Activated CD4-positive, alpha-beta T cell treated with anti-CD3 and anti-CD28 coated beads, Interleukin-2, amount 10 ng/mL, durations not matched to agents 7 days and 5 days (primary cell): ENCODE measurements around the gene CEACAM6. TPM values are rescaled to one million over a fixed set of nuclear protein-coding genes. Genes with fewer than 3 reads are reported as not detected.
"Not testable (repeated sequence)": the region's sequence is repeated elsewhere in the genome, so short reads cannot be mapped to it uniquely, and the experiment has no call there.

Source experiments
- CTCF ChIA-PET: fragments of 350-600 bp; sonication (Branson Sonifier 250); formaldehyde crosslinking; loops from one replicate; lab custom pipeline; 2021; ENCODE audit warnings: antibody characterized with exemption; lab: Charles Lee
- POLR2A ChIA-PET: fragments of 350-600 bp; sonication (Branson Sonifier 250); formaldehyde crosslinking; loops from one replicate; lab custom pipeline; 2021; ENCODE audit warnings: antibody characterized with exemption; lab: Charles Lee
- DNase-seq: peaks from one replicate; pipeline ENCODE4 v3.0.0-alpha.2; 2020
- H3K27ac Mint-ChIP-seq: one replicate; pipeline ENCODE4 v1.8.0; 2021; ENCODE audit warnings: mild to moderate bottlenecking, moderate library complexity, mixed read lengths
- H3K27me3 Mint-ChIP-seq: one replicate; pipeline ENCODE4 v1.8.0; 2021; ENCODE audit warnings: mixed read lengths
- H3K36me3 Mint-ChIP-seq: one replicate; pipeline ENCODE4 v1.8.0; 2021; ENCODE audit warnings: low read depth, mixed read lengths
- H3K4me1 Mint-ChIP-seq: one replicate; pipeline ENCODE4 v1.8.0; 2021; ENCODE audit warnings: mixed read lengths
- H3K4me3 Mint-ChIP-seq: one replicate; pipeline ENCODE4 v1.8.0; 2021; ENCODE audit warnings: mild to moderate bottlenecking, moderate library complexity, mixed read lengths
- H3K9me3 Mint-ChIP-seq: one replicate; pipeline ENCODE4 v1.8.0; 2021; ENCODE audit warnings: mixed read lengths
- total RNA-seq, 2 experiments: library from RNA; stranded (reverse); gene quantifications; one replicate each; pipeline ENCODE4 v1.2.3, GENCODE V29; 2021

The CEACAM6 gene
- total RNA-seq, 2 experiments from 2014 or later: not detected

- Mint-ChIP-seq H3K9me3 (no peaks in the 10 kb centered on the region), H3K4me3 (no peak overlapping the region), H3K4me1 (peaks cover 4% of the 10 kb centered on the region), H3K27me3 (peaks cover 38% of the 10 kb centered on the region), H3K27ac (no peak overlapping the region), H3K36me3 (no peaks in the 10 kb centered on the region)
- ChIA-PET POLR2A (no interaction called here), CTCF (no interaction called here)
- no peak for DNase-seq
Measured at GRCh38 chr19:41734156-41734555, 21.2 kb upstream of the CEACAM6 start.

- POLR2A ChIA-PET: no interaction called here
- H3K27ac Mint-ChIP-seq: no peak overlapping the region
- H3K4me3 Mint-ChIP-seq: no peak overlapping the region
- H3K36me3 Mint-ChIP-seq: no peaks in the 10 kb centered on the region
- no peaks in the 10 kb centered on the region for H3K9me3 Mint-ChIP-seq
- H3K27me3 Mint-ChIP-seq: peaks cover 42% of the 10 kb centered on the region
- H3K4me1 Mint-ChIP-seq: peaks cover 4% of the 10 kb centered on the region
- no peak for DNase-seq
- CTCF ChIA-PET: no interaction called here
Measured at GRCh38 chr19:41734585-41734984, 20.7 kb upstream of the CEACAM6 start.

DNA sequence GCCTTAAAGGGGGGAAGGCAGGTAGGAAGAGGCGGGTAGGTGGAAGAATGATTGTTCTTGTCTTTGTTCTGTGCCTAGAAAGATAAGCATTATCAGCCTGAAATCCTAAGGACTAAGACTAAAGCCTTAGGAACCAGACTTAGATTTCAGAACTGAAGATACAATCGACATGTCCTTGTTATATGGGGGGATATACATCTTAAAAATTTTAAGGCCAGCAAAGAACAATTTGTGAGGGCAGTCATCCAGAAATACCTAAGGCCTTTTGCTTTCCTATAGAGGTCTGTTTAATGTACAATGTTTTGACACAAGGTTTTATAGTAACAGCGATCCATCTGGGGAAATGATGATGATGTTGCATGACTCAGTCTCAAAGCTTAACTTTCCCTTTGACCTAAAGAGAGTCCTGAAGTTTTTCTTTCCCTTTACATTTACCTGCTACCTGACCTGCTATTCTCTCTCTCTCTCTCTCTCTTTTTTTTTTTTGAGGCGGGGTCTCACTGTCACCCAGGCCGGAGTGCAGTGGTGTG lies 20.2 kb upstream of the CEACAM6 start:
- Mint-ChIP-seq H3K9me3 (no peaks in the 10 kb centered on the region), H3K4me3 (no peak overlapping the region), H3K36me3 (no peaks in the 10 kb centered on the region), H3K4me1 (peaks cover 5% of the 10 kb centered on the region), H3K27ac (no peak overlapping the region), H3K27me3 (peaks cover 47% of the 10 kb centered on the region)
- DNase-seq: no peak
- CTCF ChIA-PET: interaction anchor here (0.6 to 1.1 kb wide), 2 partner anchors 28 to 87 kb away, joined by 3 to 4 read pairs; no protein-coding TSS in a partner anchor
- POLR2A ChIA-PET: no interaction called here

DNA sequence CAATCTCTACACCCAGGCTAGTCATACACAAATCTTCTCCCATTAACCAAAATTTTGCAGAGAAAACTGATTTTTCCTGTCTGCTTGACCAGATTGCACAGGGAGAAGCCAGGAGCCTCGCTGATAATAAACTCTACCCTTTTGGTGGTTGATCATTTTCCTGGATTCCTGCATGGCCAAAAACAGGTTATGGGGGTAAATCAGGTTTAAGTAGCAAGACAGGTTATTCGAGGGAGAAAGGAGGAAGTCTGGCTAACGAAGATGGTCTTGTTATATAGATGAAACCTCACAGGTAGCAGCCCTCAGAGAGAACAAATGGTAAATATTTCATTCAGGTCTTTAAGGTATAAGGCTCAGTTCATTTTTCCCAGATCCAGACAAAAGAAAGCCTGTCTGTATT lies 16.0 kb upstream of the CEACAM6 start:
- ChIA-PET CTCF (interaction anchor here (1.3 kb wide), 1 partner anchor 10 kb away, joined by 4 read pairs; no protein-coding TSS in a partner anchor), POLR2A (no interaction called here)
- no peak overlapping the region for H3K27ac Mint-ChIP-seq
- H3K36me3 Mint-ChIP-seq: no peaks in the 10 kb centered on the region
- no peak overlapping the region for H3K4me3 Mint-ChIP-seq
- peaks cover 52% of the 10 kb centered on the region for H3K27me3 Mint-ChIP-seq
- DNase-seq: no peak
- peaks cover 15% of the 10 kb centered on the region for H3K4me1 Mint-ChIP-seq
- no peaks in the 10 kb centered on the region for H3K9me3 Mint-ChIP-seq

GRCh38 chr19:41740415-41741243 lies 14.7 kb upstream of the CEACAM6 start:
- H3K36me3 Mint-ChIP-seq: no peaks in the 10 kb centered on the region
- no peak for DNase-seq
- H3K4me1 Mint-ChIP-seq: peaks cover 13% of the 10 kb centered on the region
- no peak overlapping the region for H3K27ac Mint-ChIP-seq
- H3K27me3 Mint-ChIP-seq: peaks cover 61% of the 10 kb centered on the region
- no peak overlapping the region for H3K4me3 Mint-ChIP-seq
- ChIA-PET CTCF (interaction anchor here (0.8 to 1.9 kb wide), 3 partner anchors 11 to 34 kb away, joined by 3 to 6 read pairs (median 4); no protein-coding TSS in a partner anchor), POLR2A (no interaction called here)
- H3K9me3 Mint-ChIP-seq: no peaks in the 10 kb centered on the region

GRCh38 chr19:41741244-41741554 lies 14.1 kb upstream of the CEACAM6 start:
- ChIA-PET CTCF (interaction anchor here (1.2 to 1.9 kb wide), 2 partner anchors 12 to 34 kb away, joined by 4 to 6 read pairs; no protein-coding TSS in a partner anchor), POLR2A (no interaction called here)
- Mint-ChIP-seq H3K9me3 (no peaks in the 10 kb centered on the region), H3K36me3 (no peaks in the 10 kb centered on the region), H3K4me3 (no peak overlapping the region), H3K27ac (no peak overlapping the region), H3K27me3 (peaks cover 61% of the 10 kb centered on the region), H3K4me1 (peaks cover 13% of the 10 kb centered on the region)
- DNase-seq: no peak

DNA sequence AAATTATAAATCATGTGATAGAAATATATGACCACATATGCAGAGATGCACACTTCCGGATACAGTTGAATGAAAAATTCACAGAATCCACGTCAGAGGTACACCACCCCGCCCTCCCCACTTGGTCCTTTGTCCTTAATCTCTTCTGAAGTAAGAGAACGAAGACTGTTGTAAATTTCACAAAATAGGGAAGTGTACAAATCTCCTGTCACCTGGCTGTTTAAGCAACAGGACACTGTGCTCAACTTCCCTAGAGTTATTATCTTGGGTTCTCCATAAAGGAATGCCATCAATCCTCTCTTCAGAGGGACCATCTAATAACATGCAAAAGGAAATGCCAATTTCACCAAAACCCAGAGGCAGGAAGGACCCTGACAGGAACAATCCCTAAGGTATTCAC lies 10.5 kb upstream of the CEACAM6 start:
- no peak for DNase-seq
- Mint-ChIP-seq H3K4me1 (peaks cover 13% of the 10 kb centered on the region), H3K27ac (no peak overlapping the region), H3K27me3 (peaks cover 62% of the 10 kb centered on the region), H3K9me3 (no peaks in the 10 kb centered on the region), H3K36me3 (no peaks in the 10 kb centered on the region), H3K4me3 (no peak overlapping the region)
- CTCF ChIA-PET: interaction anchor here (0.6 to 2.2 kb wide), 3 partner anchors 9 to 52 kb away, joined by 3 to 6 read pairs (median 4); no protein-coding TSS in a partner anchor
- POLR2A ChIA-PET: no interaction called here

DNA sequence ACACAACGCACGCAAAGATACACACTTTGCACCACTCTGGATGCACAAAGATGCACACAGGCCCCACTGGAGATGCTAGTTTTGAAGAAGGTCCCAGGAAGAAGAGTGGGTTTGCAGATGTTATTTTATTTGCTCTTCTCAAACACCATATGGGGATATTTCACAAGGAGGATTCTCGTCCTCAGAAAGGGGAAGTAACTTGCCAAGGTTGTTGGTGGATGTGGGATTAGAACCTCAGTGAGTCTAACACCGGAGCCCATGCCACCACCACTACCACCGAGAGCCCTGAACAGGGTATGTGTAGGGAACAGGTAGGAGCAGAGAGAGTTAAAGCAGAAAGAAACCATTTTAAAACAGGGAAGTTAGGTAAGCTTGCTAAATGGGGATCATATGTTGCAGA lies 9.6 kb upstream of the CEACAM6 start:
- H3K27ac Mint-ChIP-seq: no peak overlapping the region
- H3K4me1 Mint-ChIP-seq: peaks cover 6% of the 10 kb centered on the region
- DNase-seq: no peak
- H3K9me3 Mint-ChIP-seq: no peaks in the 10 kb centered on the region
- POLR2A ChIA-PET: interaction anchor here (0.7 kb wide), 1 partner anchor 1448 kb away, joined by 4 read pairs; no protein-coding TSS in a partner anchor
- CTCF ChIA-PET: interaction anchor here (0.6 to 2.2 kb wide), 3 partner anchors 10 to 53 kb away, joined by 3 to 6 read pairs (median 4); no protein-coding TSS in a partner anchor
- H3K36me3 Mint-ChIP-seq: no peaks in the 10 kb centered on the region
- peaks cover 59% of the 10 kb centered on the region for H3K27me3 Mint-ChIP-seq
- no peak overlapping the region for H3K4me3 Mint-ChIP-seq

GRCh38 chr19:41746593-41747227 lies 8.6 kb upstream of the CEACAM6 start:
- CTCF ChIA-PET: interaction anchor here (2.2 kb wide), 1 partner anchor 40 kb away, joined by 6 read pairs; no protein-coding TSS in a partner anchor

DNA sequence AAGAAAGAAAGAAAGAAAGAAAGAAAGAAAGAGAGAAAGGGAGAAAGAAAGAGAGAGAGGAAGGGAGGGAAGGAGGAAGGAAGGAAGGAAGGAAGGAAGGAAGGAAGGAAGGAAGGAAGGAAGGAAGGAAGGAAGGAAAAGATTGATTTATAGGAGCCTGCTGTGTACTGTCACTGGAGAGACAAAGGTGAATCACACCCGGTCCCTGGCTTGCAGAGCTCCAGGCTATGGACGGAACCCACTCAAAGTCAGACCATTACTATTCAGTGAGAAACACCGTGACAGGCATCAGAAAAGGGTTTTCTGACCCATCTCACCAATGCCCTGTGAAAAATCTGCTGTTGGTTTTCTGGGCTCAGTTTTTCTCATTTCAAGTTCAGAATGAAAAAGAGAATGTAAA lies 7.3 kb upstream of the CEACAM6 start:
- ChIA-PET POLR2A (no interaction called here), CTCF (interaction anchor here (0.6 kb wide), 1 partner anchor 39 kb away, joined by 3 read pairs; no protein-coding TSS in a partner anchor)
- Mint-ChIP-seq H3K27me3 (peaks cover 64% of the 10 kb centered on the region), H3K4me1 (peaks cover 2% of the 10 kb centered on the region), H3K4me3 (no peak overlapping the region), H3K9me3 (no peaks in the 10 kb centered on the region), H3K36me3 (no peaks in the 10 kb centered on the region), H3K27ac (no peak overlapping the region)
- no peak for DNase-seq

More at GRCh38 chr19:41746593-41747227, 8.6 kb upstream of the CEACAM6 start:
- POLR2A ChIA-PET: no interaction called here
- no peaks in the 10 kb centered on the region for H3K36me3 Mint-ChIP-seq
- no peak overlapping the region for H3K4me3 Mint-ChIP-seq
- H3K27ac Mint-ChIP-seq: no peak overlapping the region
- peaks cover 60% of the 10 kb centered on the region for H3K27me3 Mint-ChIP-seq
- H3K9me3 Mint-ChIP-seq: no peaks in the 10 kb centered on the region
- peaks cover 2% of the 10 kb centered on the region for H3K4me1 Mint-ChIP-seq
- DNase-seq: peak; percentile 60

DNA sequence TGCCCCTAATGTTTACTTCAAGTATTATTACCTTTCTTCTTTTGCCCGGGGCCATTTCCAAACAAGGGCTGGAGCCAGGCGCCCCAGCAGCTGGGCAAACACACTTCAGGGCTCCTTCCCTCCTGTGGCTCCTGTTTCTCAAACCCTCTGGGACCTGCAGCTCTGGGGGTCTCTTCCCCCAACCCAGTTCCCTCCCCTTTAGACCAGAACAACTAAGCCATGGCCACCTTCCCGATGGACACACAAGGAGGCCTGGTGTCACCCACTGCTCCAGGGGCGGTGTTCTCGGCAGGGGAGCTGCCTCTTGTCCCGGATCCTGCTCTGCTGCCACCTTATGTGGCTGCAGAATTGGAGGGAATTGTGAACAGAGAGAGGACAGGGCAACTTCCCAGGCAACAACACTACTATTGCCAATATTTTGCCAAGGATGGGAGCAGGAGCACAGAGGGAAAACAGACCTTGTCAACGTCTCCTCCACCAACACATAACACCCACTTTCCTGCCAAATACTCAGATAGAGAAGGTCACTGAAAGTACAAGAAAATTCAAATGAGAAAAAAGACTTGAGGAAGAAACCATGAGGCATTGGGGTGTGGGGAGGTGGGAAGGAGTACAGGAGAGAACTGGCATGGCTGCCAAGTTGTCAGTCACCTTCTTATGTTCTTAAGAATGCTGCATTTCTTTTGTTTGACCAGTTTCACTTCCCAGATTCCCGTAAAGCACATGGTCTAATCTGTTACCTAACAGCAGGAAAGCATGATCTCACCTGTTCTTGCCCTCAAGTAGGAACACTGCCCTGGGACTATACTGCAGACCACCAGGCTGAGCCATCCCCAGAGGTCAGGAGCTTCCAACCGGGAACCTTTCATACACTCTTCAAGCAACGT lies 4.8 kb upstream of the CEACAM6 start:
- DNase-seq, POLR2A ChIA-PET, H3K36me3 Mint-ChIP-seq, H3K9me3 Mint-ChIP-seq, H3K27ac Mint-ChIP-seq, H3K4me3 Mint-ChIP-seq, H3K4me1 Mint-ChIP-seq: not testable (repeated sequence)
- CTCF ChIA-PET: interaction anchor here (1.2 kb wide), 1 partner anchor 10 kb away, joined by 3 read pairs; no protein-coding TSS in a partner anchor
- peaks cover 53% of the 10 kb centered on the region for H3K27me3 Mint-ChIP-seq

DNA sequence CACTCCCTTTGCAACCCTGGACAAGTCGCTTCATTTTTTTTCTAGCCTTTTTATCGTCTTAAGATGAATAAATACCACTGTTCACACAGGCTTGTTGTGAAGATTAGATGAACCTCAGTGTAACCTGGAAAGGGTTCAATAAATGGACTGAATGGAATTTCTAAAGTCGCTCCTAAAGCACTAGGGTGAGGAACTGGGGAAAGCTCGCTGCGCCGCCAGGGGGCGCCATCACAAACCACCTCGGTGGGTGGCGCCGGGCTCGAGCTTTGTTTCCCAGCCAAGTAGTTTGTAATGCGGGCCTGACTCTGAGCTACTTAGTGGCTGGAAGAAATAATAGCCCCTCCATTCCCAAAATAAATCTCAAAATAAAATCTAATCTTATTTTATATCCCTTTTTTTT lies 2.2 kb upstream of the CEACAM6 start:
- CTCF ChIA-PET: interaction anchor here (0.6 to 2.6 kb wide), 29 partner anchors 9 to 205 kb away, joined by 3 to 22 read pairs (median 4); no protein-coding TSS in a partner anchor
- H3K4me3 Mint-ChIP-seq: no peak overlapping the region
- H3K27me3 Mint-ChIP-seq: peaks cover 39% of the 10 kb centered on the region
- POLR2A ChIA-PET: interaction anchor here (0.7 kb wide), 1 partner anchor 106 kb away, joined by 3 read pairs; no protein-coding TSS in a partner anchor
- H3K4me1 Mint-ChIP-seq: peaks cover 3% of the 10 kb centered on the region
- peak; percentile 76 for DNase-seq
- no peaks in the 10 kb centered on the region for H3K9me3 Mint-ChIP-seq
- H3K27ac Mint-ChIP-seq: no peak overlapping the region
- no peaks in the 10 kb centered on the region for H3K36me3 Mint-ChIP-seq
